Activated T-helper 2 cell treated with anti-CD3 and anti-CD28 coated beads, Interferon-gamma antibody, Interleukin-2, Interleukin-4, amounts not matched to agents 10 μg/mL and 5 μg/mL and 100 μg/mL, durations not matched to agents 14 hours and 24 hours and 36 hours (primary cell): ENCODE results near the gene SLC43A2. TPM values are rescaled to one million over a fixed set of nuclear protein-coding genes. Genes with fewer than 3 reads are reported as not detected.
"Not testable (repeated sequence)": the region's sequence is repeated elsewhere in the genome, so short reads cannot be mapped to it uniquely, and the experiment has no call there.

Experiments
- DNase-seq: peaks from one replicate; pipeline ENCODE4 v3.0.0; 2021; ENCODE audit warnings: low spot score
- H3K27ac Mint-ChIP-seq: one replicate; pipeline ENCODE4 v1.8.0; 2021; ENCODE audit warnings: mixed read lengths
- H3K27me3 Mint-ChIP-seq: one replicate; pipeline ENCODE4 v1.8.0; 2021; ENCODE audit warnings: low read depth, mixed read lengths
- H3K36me3 Mint-ChIP-seq: one replicate; pipeline ENCODE4 v1.8.0; 2021; ENCODE audit warnings: low read depth, mixed read lengths
- H3K4me1 Mint-ChIP-seq: one replicate; pipeline ENCODE4 v1.8.0; 2021; ENCODE audit warnings: low read depth, mixed read lengths
- H3K4me3 Mint-ChIP-seq: one replicate; pipeline ENCODE4 v1.8.0; 2021; ENCODE audit warnings: low read depth, mild to moderate bottlenecking, moderate library complexity, mixed read lengths
- H3K9me3 Mint-ChIP-seq: one replicate; pipeline ENCODE4 v1.8.0; 2021; ENCODE audit warnings: mixed read lengths
- intact Hi-C: fragments of 100-400 bp; cut with micrococcal nuclease; formaldehyde crosslinking; loops from one replicate; pipeline ENCODE4 v1.15.1; 2023
- total RNA-seq: library from RNA; stranded (reverse); gene quantifications from 2 replicates; pipeline ENCODE4 v1.2.3, GENCODE V29; 2022

Gene SLC43A2
- total RNA-seq, 1 donor from 2014 or later = 2.3 TPM

- no peak overlapping the region for H3K27ac Mint-ChIP-seq
- DNase-seq = no peak
- no peaks in the 10 kb centered on the region for H3K36me3 Mint-ChIP-seq
- no peaks in the 10 kb centered on the region for H3K9me3 Mint-ChIP-seq
- intact Hi-C loops = no loop called here
- no peaks in the 10 kb centered on the region for H3K27me3 Mint-ChIP-seq
- H3K4me1 Mint-ChIP-seq = peaks cover 3% of the 10 kb centered on the region
- H3K4me3 Mint-ChIP-seq = no peak overlapping the region
Measured at GRCh38 chr17:1571341-1571704, 57.3 kb downstream of the SLC43A2 start.

GRCh38 chr17:1568950-1569810 lies 59.5 kb downstream of the SLC43A2 start:
- no peaks in the 10 kb centered on the region for H3K36me3 Mint-ChIP-seq
- DNase-seq = no peak
- H3K4me1 Mint-ChIP-seq = peaks cover 6% of the 10 kb centered on the region
- H3K27ac Mint-ChIP-seq = no peak overlapping the region
- H3K4me3 Mint-ChIP-seq = no peak overlapping the region
- intact Hi-C loops = no loop called here
- no peaks in the 10 kb centered on the region for H3K27me3 Mint-ChIP-seq
- no peaks in the 10 kb centered on the region for H3K9me3 Mint-ChIP-seq

GRCh38 chr17:1566505-1567199 lies 62.0 kb downstream of the SLC43A2 start:
- intact Hi-C loops = loop anchor here (2.0 kb wide), 1 partner anchor 62 kb away; the partner anchor contains the start of gene SLC43A2
- peak overlapping the region; percentile 70 for H3K4me3 Mint-ChIP-seq
- no peaks in the 10 kb centered on the region for H3K27me3 Mint-ChIP-seq
- no peaks in the 10 kb centered on the region for H3K9me3 Mint-ChIP-seq
- no peak for DNase-seq
- H3K27ac Mint-ChIP-seq = peak overlapping the region; percentile 87
- H3K4me1 Mint-ChIP-seq = peaks cover 13% of the 10 kb centered on the region
- peaks cover under 1% of the 10 kb centered on the region for H3K36me3 Mint-ChIP-seq

GRCh38 chr17:1565877-1566276 lies 62.8 kb downstream of the SLC43A2 start:
- H3K27me3 Mint-ChIP-seq = no peaks in the 10 kb centered on the region
- intact Hi-C loops = loop anchor here (2.0 kb wide), 1 partner anchor 63 kb away; the partner anchor contains the start of gene SLC43A2
- H3K27ac Mint-ChIP-seq = no peak overlapping the region
- H3K4me3 Mint-ChIP-seq = no peak overlapping the region
- no peaks in the 10 kb centered on the region for H3K9me3 Mint-ChIP-seq
- H3K4me1 Mint-ChIP-seq = peaks cover 20% of the 10 kb centered on the region
- DNase-seq = no peak
- peaks cover 3% of the 10 kb centered on the region for H3K36me3 Mint-ChIP-seq

- H3K27ac Mint-ChIP-seq = peak overlapping the region; percentile 3
- H3K4me3 Mint-ChIP-seq = peak overlapping the region; percentile 45
- H3K4me1 Mint-ChIP-seq = peaks cover 24% of the 10 kb centered on the region
- no peaks in the 10 kb centered on the region for H3K27me3 Mint-ChIP-seq
- no peaks in the 10 kb centered on the region for H3K9me3 Mint-ChIP-seq
- intact Hi-C loops = no loop called here
- no peak for DNase-seq
- H3K36me3 Mint-ChIP-seq = peaks cover 3% of the 10 kb centered on the region
Measured at GRCh38 chr17:1563786-1564613, 64.6 kb downstream of the SLC43A2 start.

GRCh38 chr17:1563471-1563785 lies 65.2 kb downstream of the SLC43A2 start:
- H3K27me3 Mint-ChIP-seq, DNase-seq, H3K27ac Mint-ChIP-seq, H3K36me3 Mint-ChIP-seq, H3K9me3 Mint-ChIP-seq, intact Hi-C loops: not testable (repeated sequence)
- Mint-ChIP-seq H3K4me1 (peaks cover 24% of the 10 kb centered on the region), H3K4me3 (peak overlapping the region; percentile 45)

- H3K9me3 Mint-ChIP-seq = no peaks in the 10 kb centered on the region
- H3K4me3 Mint-ChIP-seq = peak overlapping the region; percentile 79
- intact Hi-C loops = loop anchor here (1.0 kb wide), 2 partner anchors 45 to 46 kb away; partner anchors contain the start of gene INPP5K
- peaks cover 7% of the 10 kb centered on the region for H3K36me3 Mint-ChIP-seq
- H3K27me3 Mint-ChIP-seq = no peaks in the 10 kb centered on the region
- peaks cover 24% of the 10 kb centered on the region for H3K4me1 Mint-ChIP-seq
- DNase-seq = peak; percentile 17
- H3K27ac Mint-ChIP-seq = no peak overlapping the region
Measured at GRCh38 chr17:1562176-1562643, 66.4 kb downstream of the SLC43A2 start.

- H3K27me3 Mint-ChIP-seq = no peaks in the 10 kb centered on the region
- H3K36me3 Mint-ChIP-seq = peaks cover 10% of the 10 kb centered on the region
- H3K4me3 Mint-ChIP-seq = peak overlapping the region; percentile 79
- intact Hi-C loops = loop anchor here (1.0 kb wide), 2 partner anchors 45 to 46 kb away; partner anchors contain the start of gene INPP5K
- H3K9me3 Mint-ChIP-seq = no peaks in the 10 kb centered on the region
- H3K27ac Mint-ChIP-seq = no peak overlapping the region
- peaks cover 22% of the 10 kb centered on the region for H3K4me1 Mint-ChIP-seq
- DNase-seq = peak; percentile 30
Measured at GRCh38 chr17:1561420-1562175, 67.0 kb downstream of the SLC43A2 start.

GRCh38 chr17:1560858-1561355 lies 67.7 kb downstream of the SLC43A2 start:
- Mint-ChIP-seq H3K4me3 (peak overlapping the region; percentile 79), H3K27ac (no peak overlapping the region), H3K27me3 (no peaks in the 10 kb centered on the region), H3K9me3 (no peaks in the 10 kb centered on the region), H3K4me1 (peaks cover 20% of the 10 kb centered on the region), H3K36me3 (peaks cover 10% of the 10 kb centered on the region)
- DNase-seq = no peak
- intact Hi-C loops = no loop called here

- Mint-ChIP-seq H3K27ac (no peak overlapping the region), H3K4me3 (no peak overlapping the region), H3K9me3 (no peaks in the 10 kb centered on the region)
Measured at GRCh38 chr17:1560101-1560857, 68.4 kb downstream of the SLC43A2 start.

More at GRCh38 chr17:1560101-1560857, 68.4 kb downstream of the SLC43A2 start:
- no peak for DNase-seq
- intact Hi-C loops = no loop called here
- Mint-ChIP-seq H3K4me1 (peaks cover 19% of the 10 kb centered on the region), H3K36me3 (peaks cover 10% of the 10 kb centered on the region), H3K27me3 (no peaks in the 10 kb centered on the region)
